ENCODE measurements around the gene CLDN2. TPM values are rescaled to one million over a fixed set of nuclear protein-coding genes. Genes with fewer than 3 reads are reported as not detected.
A peak's percentile ranks its signal among the peaks of the same experiment; 100 is the strongest.

The CLDN2 gene
- total RNA-seq, 4 donors from 2014 or later = 0.11 to 0.17 TPM; not detected in 2

GRCh38 chrX:106951230-106951629, 31.0 kb downstream of the CLDN2 start:
- no peak for TF ChIP-seq CTCF (IDR thresholded peaks at IDR 0.05)
- TF ChIP-seq EP300 (IDR thresholded peaks at IDR 0.05) = no peak
- TF ChIP-seq POLR2A (IDR thresholded peaks at IDR 0.05; ENCODE audit: low read depth) = no peak
- TF ChIP-seq POLR2AphosphoS5 (IDR thresholded peaks at IDR 0.05) = no peak
- no peak for DNase-seq (ENCODE audit: extremely low spot score)
- no peak overlapping the region for H3K27ac ChIP-seq (replicated peaks in 1 of 4)
- H3K36me3 ChIP-seq = peaks cover 0 to 9% (median 4%) of the 10 kb centered on the region in 4 donors
- peaks cover 0 to 5% (median 0%) of the 10 kb centered on the region in 4 donors for H3K27me3 ChIP-seq
- 88% methylated on average over 6 of the region's 6 CpGs for WGBS
- H3K4me1 ChIP-seq = no peaks in the 10 kb centered on the region
- intact Hi-C loops (cut with DNase I) = loop anchor here (5.0 kb wide), 1 partner anchor 59 kb away; no protein-coding TSS in a partner anchor
- no peak overlapping the region for H3K4me3 ChIP-seq
- no peaks in the 10 kb centered on the region for H3K9me3 ChIP-seq

DNA sequence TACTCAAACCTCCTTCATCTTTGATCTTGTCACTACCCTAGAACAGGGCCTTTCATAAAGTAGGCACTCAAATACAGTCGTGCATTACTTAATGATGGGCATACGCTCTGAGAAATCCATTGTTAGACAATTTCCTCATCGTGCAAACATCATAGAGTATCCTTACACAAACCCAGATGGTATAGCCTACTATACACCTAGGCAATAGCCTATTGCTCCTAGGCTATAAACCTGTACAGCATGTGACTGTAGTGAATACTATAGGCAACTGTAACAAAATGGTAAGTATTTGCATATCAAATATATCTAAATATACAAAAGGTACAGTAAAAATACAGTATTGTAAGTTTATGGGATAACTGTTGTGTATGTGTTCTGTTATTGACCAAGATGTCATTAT, 31.9 kb downstream of the CLDN2 start:
- H3K36me3 ChIP-seq = peaks cover 0 to 18% (median 8%) of the 10 kb centered on the region in 4 donors
- intact Hi-C loops (cut with DNase I) = loop anchor here (5.0 kb wide), 1 partner anchor 60 kb away; no protein-coding TSS in a partner anchor
- TF ChIP-seq POLR2AphosphoS5 (IDR thresholded peaks at IDR 0.05) = no peak
- TF ChIP-seq CTCF (IDR thresholded peaks at IDR 0.05) = no peak
- no peak for TF ChIP-seq POLR2A (IDR thresholded peaks at IDR 0.05; ENCODE audit: low read depth)
- no peak for TF ChIP-seq EP300 (IDR thresholded peaks at IDR 0.05)
- H3K27me3 ChIP-seq = peaks cover 0 to 5% (median 0%) of the 10 kb centered on the region in 4 donors
- H3K9me3 ChIP-seq = no peaks in the 10 kb centered on the region
- H3K4me3 ChIP-seq = no peak overlapping the region
- H3K27ac ChIP-seq (replicated peaks in 1 of 4) = no peak overlapping the region
- DNase-seq (ENCODE audit: extremely low spot score) = no peak
- no peaks in the 10 kb centered on the region for H3K4me1 ChIP-seq
- 68% methylated on average over 3 of the region's 3 CpGs for WGBS

DNA sequence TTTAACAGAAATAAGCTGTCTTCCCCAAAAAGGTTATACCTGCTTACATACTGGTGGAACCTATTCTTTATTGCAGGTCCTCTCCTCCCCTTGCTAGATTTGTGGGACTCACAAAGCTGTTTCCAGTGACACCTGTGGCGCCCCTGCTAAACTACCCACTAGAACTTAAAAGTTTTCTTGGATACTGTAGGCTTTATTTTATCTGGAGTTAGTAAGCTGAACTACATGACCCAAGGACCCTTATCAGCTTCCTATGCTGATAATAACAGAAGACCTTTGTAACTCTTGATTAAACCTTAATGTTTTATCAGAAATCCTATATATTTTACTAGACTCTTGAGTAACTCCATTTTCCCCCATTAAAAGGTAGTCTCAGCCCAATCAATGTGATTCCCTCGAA, 32.3 kb downstream of the CLDN2 start:
- peaks cover 0 to 18% (median 8%) of the 10 kb centered on the region in 4 donors for H3K36me3 ChIP-seq
- 68% methylated on average over 2 of the region's 2 CpGs for WGBS
- intact Hi-C loops (cut with DNase I) = loop anchor here (5.0 kb wide), 1 partner anchor 60 kb away; no protein-coding TSS in a partner anchor
- TF ChIP-seq POLR2AphosphoS5 (IDR thresholded peaks at IDR 0.05) (no peak), CTCF (IDR thresholded peaks at IDR 0.05) (no peak), POLR2A (IDR thresholded peaks at IDR 0.05; ENCODE audit: low read depth) (no peak), EP300 (IDR thresholded peaks at IDR 0.05) (no peak)
- no peaks in the 10 kb centered on the region for H3K4me1 ChIP-seq
- H3K27me3 ChIP-seq = peaks cover 0 to 5% (median 0%) of the 10 kb centered on the region in 4 donors
- H3K9me3 ChIP-seq = no peaks in the 10 kb centered on the region
- no peak overlapping the region for H3K4me3 ChIP-seq
- no peak overlapping the region for H3K27ac ChIP-seq (replicated peaks in 1 of 4)
- no peak for DNase-seq (ENCODE audit: extremely low spot score)

DNA sequence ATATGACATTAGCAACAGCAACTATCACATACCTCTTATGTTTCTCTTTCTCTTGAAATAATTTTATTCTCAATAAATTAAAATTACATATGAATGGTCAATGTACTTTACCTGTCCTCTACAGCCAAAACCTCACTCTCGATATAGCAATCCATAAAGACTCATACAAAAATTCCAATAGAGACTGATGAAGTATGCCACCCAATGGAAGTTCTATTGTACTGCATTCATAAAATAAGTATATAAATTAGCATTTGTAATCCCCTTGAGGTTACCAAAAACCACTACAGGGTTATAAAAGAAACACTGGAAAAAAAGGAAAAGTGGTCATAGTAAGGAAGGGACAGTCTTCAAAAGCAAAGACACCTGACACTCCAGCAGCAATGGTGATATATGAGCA, 32.8 kb downstream of the CLDN2 start:
- WGBS = 58% methylated on average over 1 of the region's 1 CpG
- no peak for DNase-seq (ENCODE audit: extremely low spot score)
- no peak overlapping the region for H3K4me3 ChIP-seq
- TF ChIP-seq POLR2AphosphoS5 (IDR thresholded peaks at IDR 0.05) = no peak
- TF ChIP-seq CTCF (IDR thresholded peaks at IDR 0.05) = peak; percentile 28 to 40 (median 31)
- intact Hi-C loops (cut with DNase I) = loop anchor here (5.0 kb wide), 1 partner anchor 61 kb away; no protein-coding TSS in a partner anchor
- no peaks in the 10 kb centered on the region for H3K4me1 ChIP-seq
- peaks cover 0 to 5% (median 0%) of the 10 kb centered on the region in 4 donors for H3K27me3 ChIP-seq
- H3K9me3 ChIP-seq = no peaks in the 10 kb centered on the region
- H3K36me3 ChIP-seq = peaks cover 3 to 21% (median 10%) of the 10 kb centered on the region in 4 donors
- H3K27ac ChIP-seq (replicated peaks in 1 of 4) = no peak overlapping the region

- intact Hi-C loops (cut with DNase I) = loop anchor here (5.0 kb wide), 1 partner anchor 62 kb away; no protein-coding TSS in a partner anchor
- no peak overlapping the region for H3K27ac ChIP-seq (replicated peaks in 1 of 4)
- no peak for DNase-seq (ENCODE audit: extremely low spot score)
- TF ChIP-seq EP300 (IDR thresholded peaks at IDR 0.05) (no peak), CTCF (IDR thresholded peaks at IDR 0.05) (no peak), POLR2AphosphoS5 (IDR thresholded peaks at IDR 0.05) (no peak), POLR2A (IDR thresholded peaks at IDR 0.05; ENCODE audit: low read depth) (no peak)
- H3K4me3 ChIP-seq = no peak overlapping the region
- H3K4me1 ChIP-seq = no peaks in the 10 kb centered on the region
- H3K36me3 ChIP-seq = peaks cover 3 to 24% (median 11%) of the 10 kb centered on the region in 4 donors
- WGBS = 91% methylated on average over 4 of the region's 4 CpGs
- no peaks in the 10 kb centered on the region for H3K9me3 ChIP-seq
- peaks cover 0 to 5% (median 0%) of the 10 kb centered on the region in 4 donors for H3K27me3 ChIP-seq
These were observed 33.8 kb downstream of the CLDN2 start for GRCh38 chrX:106954041-106954440.
